WI38 (cell line): ENCODE measurements around the gene SHISA8.

Experiments
- H3K4me3 ChIP-seq: 2 replicates; pipeline ENCODE4 v1.5.1; 2011; ENCODE audit warnings: low read depth, mild to moderate bottlenecking, control low read depth, low read length
- TF ChIP-seq, protein P1 (sequence below): IDR thresholded peaks from 2 replicates; pipeline ENCODE4 v1.5.1; 2012; ENCODE audit warnings: low read depth, mild to moderate bottlenecking, control low read depth, low read length

SHISA8 gene

DNA sequence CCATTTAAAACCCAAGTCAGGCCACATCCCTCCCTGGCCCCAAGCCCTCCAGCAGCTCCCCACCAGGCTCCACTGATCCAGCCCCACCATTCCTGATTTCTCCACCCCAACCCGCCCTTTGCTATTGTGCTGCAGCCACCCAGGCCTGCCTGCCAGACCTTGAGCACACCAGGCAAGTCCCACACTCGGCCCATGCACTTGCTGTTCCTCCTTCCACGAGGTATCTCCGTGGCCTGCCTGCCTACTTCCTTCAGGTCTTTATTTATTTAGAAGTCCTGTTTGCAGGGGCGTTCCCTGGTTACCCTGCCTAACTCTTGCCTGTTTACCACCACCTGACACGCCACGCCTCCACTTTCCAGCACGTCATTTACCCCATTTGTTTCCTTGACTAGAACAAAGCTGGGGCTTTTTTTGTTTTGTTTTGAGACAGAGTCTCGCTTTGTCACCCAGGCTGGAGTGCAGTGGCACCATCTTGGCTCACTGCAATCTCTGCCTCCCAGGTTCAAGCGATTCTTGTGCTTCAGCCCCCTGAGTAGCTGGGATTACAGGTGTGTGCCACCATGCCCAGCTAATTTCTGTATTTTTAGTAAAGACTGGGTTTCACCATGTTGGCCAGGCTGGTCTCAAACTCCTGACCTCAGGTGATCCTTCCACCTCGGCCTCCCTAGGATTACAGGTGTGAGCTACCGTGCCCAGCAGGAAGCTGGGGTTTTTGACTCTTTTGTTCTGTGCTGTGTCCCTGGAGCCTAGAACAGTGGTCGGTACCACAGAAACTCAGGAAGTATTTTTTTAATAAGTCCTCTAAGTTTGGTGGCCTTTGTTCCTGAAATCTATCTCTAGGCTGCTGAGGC is 25.3 kb upstream of the SHISA8 start:
- TF ChIP-seq, protein P1, sequence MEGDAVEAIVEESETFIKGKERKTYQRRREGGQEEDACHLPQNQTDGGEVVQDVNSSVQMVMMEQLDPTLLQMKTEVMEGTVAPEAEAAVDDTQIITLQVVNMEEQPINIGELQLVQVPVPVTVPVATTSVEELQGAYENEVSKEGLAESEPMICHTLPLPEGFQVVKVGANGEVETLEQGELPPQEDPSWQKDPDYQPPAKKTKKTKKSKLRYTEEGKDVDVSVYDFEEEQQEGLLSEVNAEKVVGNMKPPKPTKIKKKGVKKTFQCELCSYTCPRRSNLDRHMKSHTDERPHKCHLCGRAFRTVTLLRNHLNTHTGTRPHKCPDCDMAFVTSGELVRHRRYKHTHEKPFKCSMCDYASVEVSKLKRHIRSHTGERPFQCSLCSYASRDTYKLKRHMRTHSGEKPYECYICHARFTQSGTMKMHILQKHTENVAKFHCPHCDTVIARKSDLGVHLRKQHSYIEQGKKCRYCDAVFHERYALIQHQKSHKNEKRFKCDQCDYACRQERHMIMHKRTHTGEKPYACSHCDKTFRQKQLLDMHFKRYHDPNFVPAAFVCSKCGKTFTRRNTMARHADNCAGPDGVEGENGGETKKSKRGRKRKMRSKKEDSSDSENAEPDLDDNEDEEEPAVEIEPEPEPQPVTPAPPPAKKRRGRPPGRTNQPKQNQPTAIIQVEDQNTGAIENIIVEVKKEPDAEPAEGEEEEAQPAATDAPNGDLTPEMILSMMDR = no peak
- no peak overlapping the region for H3K4me3 ChIP-seq

DNA sequence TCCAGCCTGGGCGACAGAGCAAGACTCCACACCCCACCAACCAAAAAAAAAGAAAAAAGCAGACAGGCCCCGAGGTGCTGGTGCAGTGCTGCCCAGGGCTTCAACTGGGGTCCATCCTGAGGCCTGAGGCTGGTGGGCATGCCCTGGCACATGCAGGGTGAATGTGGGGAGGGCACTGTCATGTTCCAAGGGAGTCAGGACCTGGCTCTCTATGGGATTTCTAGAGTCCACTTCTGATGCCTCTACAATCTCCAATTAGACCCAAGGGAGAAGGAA is 22.0 kb upstream of the SHISA8 start:
- no peak overlapping the region for H3K4me3 ChIP-seq
- TF ChIP-seq, protein P1 = no peak

DNA sequence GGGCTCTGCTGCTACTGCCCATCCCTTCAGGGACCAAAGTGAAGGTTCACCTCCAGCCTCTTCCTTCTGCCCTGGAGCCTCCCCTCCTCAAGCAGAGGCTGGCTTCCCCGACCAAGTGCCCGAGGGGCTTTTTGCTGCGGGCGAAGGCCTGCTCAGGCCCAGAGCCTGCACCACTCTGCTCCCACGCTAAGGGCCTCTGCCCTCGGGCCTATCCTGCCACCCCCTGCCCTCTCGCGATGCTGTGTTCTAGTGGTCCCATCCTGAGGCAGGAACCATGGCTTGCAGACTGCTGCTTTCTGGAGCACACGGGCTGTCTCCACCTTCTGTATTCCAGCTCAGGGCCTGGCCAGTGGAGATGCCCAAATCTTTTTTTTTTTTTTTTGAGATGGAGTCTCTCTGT is 20.6 kb upstream of the SHISA8 start:
- TF ChIP-seq, protein P1 = no peak
- H3K4me3 ChIP-seq = no peak overlapping the region

DNA sequence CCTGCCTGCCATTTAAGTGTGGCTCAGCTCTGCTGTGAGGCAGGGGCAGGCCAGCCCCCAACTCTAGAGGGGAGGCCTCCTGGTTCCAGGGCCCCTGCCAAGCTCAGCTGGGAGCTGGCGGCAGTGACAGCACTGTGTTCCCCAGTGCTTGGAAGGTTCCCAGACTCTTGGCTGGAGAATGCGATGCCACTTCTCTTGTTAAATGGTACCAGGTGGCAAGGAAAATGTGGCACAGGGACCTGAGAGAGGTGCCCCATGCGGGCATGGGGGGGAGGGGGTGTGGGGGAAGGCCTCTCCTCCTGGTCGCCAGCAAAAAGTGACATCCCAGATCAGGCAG is 20.1 kb upstream of the SHISA8 start:
- TF ChIP-seq, protein P1 = no peak
- no peak overlapping the region for H3K4me3 ChIP-seq

DNA sequence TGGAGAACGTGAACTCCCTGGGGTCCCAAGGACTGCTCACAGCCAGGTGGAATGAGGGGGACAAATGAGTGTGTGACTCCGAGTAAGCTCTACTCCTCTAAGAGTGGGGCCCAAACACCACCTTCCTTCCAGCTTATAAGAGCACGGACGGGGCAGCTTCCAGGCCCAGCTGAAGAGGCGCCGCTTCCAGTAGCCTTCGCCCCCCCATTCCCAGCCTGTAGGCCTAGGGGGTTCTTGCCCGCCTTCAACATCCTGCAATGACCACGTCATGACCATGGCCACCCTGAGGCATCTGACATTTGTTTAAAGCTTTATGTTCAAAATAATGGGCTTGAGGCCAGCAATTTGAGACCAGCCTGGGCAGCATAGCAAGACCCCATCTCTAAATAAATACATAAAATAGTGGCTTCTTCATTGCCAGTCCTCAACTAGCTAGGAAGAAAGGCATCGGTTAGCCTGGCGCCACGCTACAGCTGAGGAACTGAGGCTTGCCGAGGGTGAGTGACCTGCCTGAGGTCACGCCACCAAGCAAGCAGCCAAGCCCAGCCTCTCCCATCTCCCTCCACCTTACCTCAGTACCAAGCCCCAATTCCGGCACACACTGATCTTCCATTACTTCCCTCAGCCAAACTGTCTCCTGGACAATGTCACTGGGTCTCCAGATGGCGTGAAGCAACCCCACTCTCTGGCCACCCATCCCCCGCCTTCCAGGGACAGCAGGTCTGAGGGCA is 19.6 kb upstream of the SHISA8 start:
- no peak overlapping the region for H3K4me3 ChIP-seq
- TF ChIP-seq, protein P1 = no peak

DNA sequence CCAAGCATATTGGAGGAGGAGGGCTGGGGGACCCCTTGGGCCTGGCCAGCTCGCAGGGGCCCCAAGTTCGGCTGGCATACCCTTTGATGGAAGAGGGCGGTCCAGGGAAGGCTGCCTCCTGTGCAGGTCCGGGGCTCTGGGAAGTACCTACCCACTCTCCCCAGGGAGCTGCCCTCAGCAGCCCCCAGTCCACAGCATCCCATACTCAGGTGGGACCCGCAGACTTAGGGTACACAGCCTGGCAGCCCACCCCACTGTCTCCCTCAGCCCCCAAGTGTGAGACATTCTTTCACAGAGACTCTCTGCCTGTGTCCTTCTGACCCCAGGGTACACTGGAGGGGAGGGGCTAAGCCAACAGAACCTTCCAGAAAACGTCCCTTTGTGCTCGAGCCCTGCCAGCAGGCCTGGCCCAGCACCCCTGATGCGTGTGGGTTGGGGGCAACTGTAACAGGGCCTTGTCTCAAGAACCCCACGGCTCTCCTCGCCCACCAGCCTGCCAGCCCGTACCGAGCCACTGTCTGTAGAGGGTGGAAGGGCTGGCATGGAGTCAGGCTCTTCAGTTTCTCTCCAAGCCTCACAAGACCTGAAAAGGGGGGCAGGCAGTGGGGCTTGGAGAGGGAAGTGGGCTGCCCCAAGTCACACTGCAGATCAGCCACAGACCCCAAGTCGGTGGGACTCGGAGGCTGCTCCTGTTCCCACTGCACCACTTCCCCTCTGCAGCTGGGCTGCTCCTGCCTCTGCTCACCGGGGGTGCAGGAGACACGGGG is 18.7 kb upstream of the SHISA8 start:
- no peak overlapping the region for H3K4me3 ChIP-seq
- TF ChIP-seq, protein P1 = no peak

DNA sequence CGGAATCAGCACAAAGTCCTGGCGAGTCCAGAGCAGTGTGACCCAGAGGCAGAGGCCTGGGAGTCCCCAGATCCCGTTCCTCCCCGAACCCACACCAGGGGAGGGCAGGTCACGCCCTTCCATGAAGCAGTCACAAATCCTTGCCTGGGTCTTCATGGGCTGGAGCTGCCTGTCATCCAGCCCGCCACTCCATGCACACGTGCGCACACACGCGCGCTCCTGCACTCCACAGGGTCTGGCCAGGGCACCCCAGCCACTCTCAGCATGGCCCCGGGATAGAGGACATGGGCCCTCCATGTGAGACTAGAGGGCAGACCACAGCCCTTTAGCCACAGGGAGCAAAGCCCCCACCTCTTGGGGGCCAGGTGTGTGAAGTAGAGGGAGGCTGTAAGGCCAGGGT is 17.5 kb upstream of the SHISA8 start:
- TF ChIP-seq, protein P1 = no peak
- H3K4me3 ChIP-seq = no peak overlapping the region
